GM19240 (cell line): ENCODE results near the gene CTNND1.
A peak's percentile ranks its signal among the peaks of the same experiment; 100 is the strongest.

ENCODE experiments used
- DNase-seq: peaks from one replicate; pipeline ENCODE4 v3.0.0; 2011; ENCODE audit warnings: low spot score; ENCODE audit not compliant: insufficient read length

Gene CTNND1

DNA sequence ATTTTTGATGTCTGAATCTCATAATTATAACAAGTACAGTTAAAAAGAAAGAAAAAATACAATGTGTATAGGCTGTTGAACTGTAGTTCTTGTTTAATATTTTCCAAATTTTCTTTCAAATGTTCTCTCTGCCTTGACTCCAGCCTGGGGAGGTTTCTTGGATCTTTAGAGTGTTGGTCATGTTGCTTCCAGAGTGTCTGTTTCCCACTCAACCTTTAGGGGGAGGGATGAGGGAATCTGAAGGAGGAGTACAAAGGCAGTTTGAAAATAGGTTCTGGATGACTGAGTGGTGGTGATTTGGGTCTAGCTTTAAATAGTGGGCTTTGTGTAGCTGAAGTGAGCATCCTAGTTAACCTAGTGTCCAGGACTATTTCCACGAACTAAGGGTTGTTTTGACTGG lies 2.0 kb downstream of the CTNND1 start:
- DNase-seq, result no peak

GRCh38 chr11:57764021-57764420 lies 2.4 kb downstream of the CTNND1 start:
- no peak for DNase-seq

DNA sequence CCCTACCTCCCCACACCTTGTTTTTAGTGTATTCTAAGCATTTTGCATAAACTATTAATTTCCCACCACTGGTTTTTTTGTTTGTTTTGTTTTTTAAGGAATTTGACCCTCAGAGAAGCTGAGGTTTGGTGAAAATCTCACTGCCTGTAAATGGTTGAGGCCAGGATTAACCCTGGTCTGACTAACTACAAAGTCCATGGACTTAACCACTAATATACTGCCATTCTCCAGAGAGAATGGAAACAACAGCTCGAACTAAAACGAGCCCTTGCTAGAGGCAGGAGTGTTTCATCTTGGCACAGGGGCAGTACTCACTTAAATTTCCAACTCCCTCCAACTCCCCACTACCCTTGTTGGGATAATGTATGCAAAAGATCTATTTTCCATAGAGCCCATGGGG lies 3.0 kb downstream of the CTNND1 start:
- DNase-seq, result no peak

- no peak for DNase-seq
Observed at GRCh38 chr11:57764972-57765371, 3.4 kb downstream of the CTNND1 start.

- DNase-seq, result no peak
Observed at GRCh38 chr11:57770793-57771192, 9.2 kb downstream of the CTNND1 start.

- DNase-seq, result no peak
Observed at GRCh38 chr11:57771365-57771764, 9.8 kb downstream of the CTNND1 start.

DNA sequence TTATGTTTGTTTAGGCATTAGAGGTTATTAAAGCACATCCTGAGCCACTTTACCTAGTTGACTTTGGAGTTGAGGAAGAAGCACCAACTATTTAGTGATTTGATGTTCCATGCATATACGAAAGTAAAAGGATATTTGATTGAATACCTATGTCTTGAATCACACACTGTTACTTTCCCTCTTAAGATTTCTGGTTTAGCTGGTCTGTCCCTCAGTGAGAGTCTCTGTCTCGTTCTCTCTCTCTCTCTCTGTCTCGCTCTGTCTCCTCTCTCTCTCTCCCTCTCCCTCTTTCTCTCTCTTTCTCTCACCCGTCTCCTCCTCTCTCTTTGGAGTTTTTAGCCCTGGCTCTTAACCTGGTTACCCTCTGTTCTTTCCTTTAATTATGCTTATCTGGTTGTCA lies 11.0 kb downstream of the CTNND1 start:
- no peak for DNase-seq

- no peak for DNase-seq
Observed at GRCh38 chr11:57773026-57773598, 11.5 kb downstream of the CTNND1 start.

DNA sequence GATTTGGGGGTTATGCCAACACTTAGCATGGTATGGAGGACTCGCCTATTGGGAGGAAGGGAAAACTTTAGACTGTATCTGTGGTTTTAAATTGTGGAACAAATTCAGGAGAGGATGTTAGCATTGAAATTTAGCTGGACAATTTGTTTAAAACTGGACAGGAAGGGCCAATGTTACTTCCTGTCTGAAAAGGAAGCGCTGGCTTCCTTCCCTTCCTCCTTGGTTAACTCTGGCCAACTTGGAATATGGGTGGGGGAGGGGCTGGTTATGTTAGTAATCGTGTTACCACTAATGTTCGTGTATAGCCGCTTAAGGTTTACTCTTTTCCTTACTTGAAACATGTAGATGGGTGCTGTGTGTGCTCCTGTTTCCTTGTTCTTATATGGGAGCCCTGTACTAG lies 13.9 kb downstream of the CTNND1 start:
- no peak for DNase-seq

- no peak for DNase-seq
Observed at GRCh38 chr11:57776031-57776521, 14.5 kb downstream of the CTNND1 start.

DNA sequence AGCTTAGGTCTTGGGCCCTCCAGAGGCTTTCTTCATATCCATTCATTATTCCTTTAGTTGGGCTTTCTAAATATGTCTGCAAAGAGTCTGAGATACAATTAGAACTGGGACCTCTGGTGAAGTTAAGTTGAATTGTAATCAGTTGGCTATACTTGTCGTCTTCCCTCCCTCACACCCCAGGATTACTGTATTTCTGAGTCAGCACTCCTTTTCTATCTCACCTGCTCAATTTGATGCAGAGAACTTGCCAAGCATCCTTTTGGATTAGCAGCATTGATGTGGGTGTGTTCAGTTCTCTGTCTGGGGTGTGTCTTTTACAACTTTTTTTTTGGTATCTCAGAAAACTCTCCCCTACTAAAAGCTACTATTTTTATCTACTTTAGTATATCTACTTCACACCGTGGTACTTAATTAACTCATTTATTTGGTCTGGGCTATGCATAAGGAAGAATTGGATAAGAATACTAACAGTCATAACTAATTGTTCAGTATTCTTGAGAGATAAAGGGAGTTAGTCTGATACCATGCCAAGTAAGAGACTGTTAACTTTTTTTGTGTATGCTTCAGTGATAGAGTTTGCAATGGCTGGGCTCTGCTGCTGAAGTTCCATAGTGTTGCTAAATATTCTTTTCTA lies 15.1 kb downstream of the CTNND1 start:
- no peak for DNase-seq

GRCh38 chr11:57777969-57778317 lies 16.3 kb downstream of the CTNND1 start:
- DNase-seq, result no peak

- no peak for DNase-seq
Observed at GRCh38 chr11:57778318-57779037, 16.9 kb downstream of the CTNND1 start.

DNA sequence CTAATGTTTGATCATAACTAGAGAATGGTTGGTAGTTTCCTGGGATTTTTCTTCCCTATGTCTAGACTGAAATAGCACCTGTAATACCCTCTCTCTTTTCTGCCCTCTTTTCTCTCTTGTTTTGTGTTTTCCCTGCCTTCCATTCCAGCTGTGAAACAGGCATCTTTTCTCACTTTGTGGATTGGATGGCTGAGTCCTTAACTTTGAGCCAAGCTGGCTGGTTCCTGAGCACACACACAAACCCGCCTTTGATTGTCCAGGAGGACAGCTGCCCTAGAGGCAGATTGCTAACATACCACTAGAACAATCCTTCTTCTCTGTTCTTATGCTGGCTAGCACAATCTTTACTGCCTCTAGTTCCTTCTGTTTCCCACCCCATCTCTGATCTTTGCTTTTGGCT lies 17.7 kb downstream of the CTNND1 start:
- no peak for DNase-seq

DNA sequence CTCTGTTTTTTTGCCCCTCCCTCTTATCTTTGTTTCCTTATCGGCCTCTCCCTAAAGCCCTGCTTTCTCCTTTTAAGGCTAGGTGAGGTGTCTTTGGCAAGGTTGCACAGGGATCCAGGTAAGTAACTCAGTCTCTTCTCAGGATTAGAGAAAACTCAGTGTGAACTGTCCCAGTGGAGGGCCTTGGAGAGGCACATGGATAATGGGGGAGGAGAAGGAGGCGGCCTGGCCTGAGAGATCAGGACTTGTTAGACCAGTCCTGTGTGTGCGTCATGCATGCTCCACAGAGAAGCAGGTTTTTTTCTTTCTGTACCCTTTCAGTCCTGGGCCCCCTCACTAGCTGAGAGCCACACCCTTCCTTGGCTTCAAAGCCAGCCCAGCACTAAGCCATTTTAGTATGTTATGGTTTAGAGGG lies 19.9 kb downstream of the CTNND1 start:
- no peak for DNase-seq

DNA sequence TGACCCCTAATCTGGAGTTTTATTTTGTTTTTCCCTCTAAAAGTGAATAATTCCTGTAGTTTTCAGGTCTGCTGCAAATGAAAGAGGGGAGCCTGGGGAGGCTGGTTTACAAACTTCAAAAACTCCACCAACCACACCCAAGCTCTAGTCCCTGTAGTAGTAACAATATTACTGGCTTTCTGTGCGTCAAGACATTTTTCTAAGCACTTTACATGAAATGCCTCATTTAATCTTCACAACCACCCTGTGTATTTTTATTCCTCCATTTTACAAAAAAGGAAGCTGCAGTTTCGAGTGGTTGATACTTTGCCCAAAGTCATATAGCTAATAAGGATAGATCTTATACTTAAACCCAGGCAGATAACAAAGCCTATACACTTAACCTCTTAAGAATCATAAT lies 23.5 kb downstream of the CTNND1 start:
- DNase-seq, result no peak

- no peak for DNase-seq
Observed at GRCh38 chr11:57786436-57786835, 24.8 kb downstream of the CTNND1 start.

GRCh38 chr11:57787006-57787604 lies 25.5 kb downstream of the CTNND1 start:
- no peak for DNase-seq

GRCh38 chr11:57787920-57788702 lies 26.5 kb downstream of the CTNND1 start:
- DNase-seq, result peak; percentile 23

DNA sequence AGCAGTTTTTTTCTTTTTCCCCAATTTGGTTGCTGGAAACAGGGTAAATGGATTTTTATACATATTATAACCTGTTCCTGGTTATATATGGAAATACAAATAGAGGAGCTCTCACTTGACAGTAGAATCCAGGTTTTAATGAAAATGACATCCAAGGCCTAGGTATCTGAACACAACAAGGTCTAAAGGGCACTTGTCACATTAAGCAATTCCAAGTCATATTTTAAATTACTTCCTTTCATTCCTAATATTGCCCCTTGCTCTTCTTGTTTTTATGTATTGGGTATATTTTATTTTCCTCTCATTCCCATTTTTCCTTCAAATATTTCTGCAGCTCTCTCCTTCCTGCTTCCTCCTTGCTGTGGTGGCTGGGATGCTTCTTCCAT lies 27.1 kb downstream of the CTNND1 start:
- no peak for DNase-seq

- no peak for DNase-seq
Observed at GRCh38 chr11:57791321-57792059, 29.9 kb downstream of the CTNND1 start.
